Measurements from ENCODE around the gene PTPA.

Gene PTPA

GRCh38 chr9:129148463-129149204 lies 37.4 kb downstream of the PTPA start:
- no peak overlapping the region for H3K4me3 ChIP-seq (replicated peaks; ENCODE audit: low read depth, low read length)
- DNase-seq (ENCODE audit: extremely low read depth, low read depth): no peak
- no peak for TF ChIP-seq CTCF (IDR thresholded peaks at IDR 0.05; ENCODE audit: low read depth, low read length, missing control alignments)

GRCh38 chr9:129149442-129149841 lies 38.2 kb downstream of the PTPA start:
- no peak for DNase-seq (ENCODE audit: extremely low read depth, low read depth)
- TF ChIP-seq CTCF (IDR thresholded peaks at IDR 0.05; ENCODE audit: low read depth, low read length, missing control alignments): no peak
- H3K4me3 ChIP-seq (replicated peaks; ENCODE audit: low read depth, low read length): no peak overlapping the region

GRCh38 chr9:129150122-129150521 lies 38.9 kb downstream of the PTPA start:
- no peak for DNase-seq (ENCODE audit: extremely low read depth, low read depth)
- TF ChIP-seq CTCF (IDR thresholded peaks at IDR 0.05; ENCODE audit: low read depth, low read length, missing control alignments): no peak
- H3K4me3 ChIP-seq (replicated peaks; ENCODE audit: low read depth, low read length): no peak overlapping the region

GRCh38 chr9:129150672-129151211 lies 39.5 kb downstream of the PTPA start:
- no peak overlapping the region for H3K4me3 ChIP-seq (replicated peaks; ENCODE audit: low read depth, low read length)
- DNase-seq (ENCODE audit: extremely low read depth, low read depth): no peak
- no peak for TF ChIP-seq CTCF (IDR thresholded peaks at IDR 0.05; ENCODE audit: low read depth, low read length, missing control alignments)

GRCh38 chr9:129151469-129151868 lies 40.3 kb downstream of the PTPA start:
- DNase-seq (ENCODE audit: extremely low read depth, low read depth): no peak
- no peak for TF ChIP-seq CTCF (IDR thresholded peaks at IDR 0.05; ENCODE audit: low read depth, low read length, missing control alignments)
- H3K4me3 ChIP-seq (replicated peaks; ENCODE audit: low read depth, low read length): no peak overlapping the region

- no peak for TF ChIP-seq CTCF (IDR thresholded peaks at IDR 0.05; ENCODE audit: low read depth, low read length, missing control alignments)
Observed at GRCh38 chr9:129154866-129155477, 43.8 kb downstream of the PTPA start.

More at GRCh38 chr9:129154866-129155477, 43.8 kb downstream of the PTPA start:
- no peak overlapping the region for H3K4me3 ChIP-seq (replicated peaks; ENCODE audit: low read depth, low read length)
- no peak for DNase-seq (ENCODE audit: extremely low read depth, low read depth)

Data from HFF-Myc (cell line).